ENCODE results near the gene TRIOBP. TPM values are rescaled to one million over a fixed set of nuclear protein-coding genes. Genes with fewer than 3 reads are reported as not detected.
A peak's percentile ranks its signal among the peaks of the same experiment; 100 is the strongest.

The TRIOBP gene
- total RNA-seq, 3 donors from 2014 or later (not counting 1 experiment from before 2014, with no cell fraction given) = 25.1 to 38.5 (median 25.8) TPM

GRCh38 chr22:37760152-37760551, 63.3 kb downstream of the TRIOBP start:
- no peaks in the 10 kb centered on the region for H3K27me3 ChIP-seq (ENCODE audit: control insufficient read depth, insufficient read depth, low read length)
- ATAC-seq (no peak), DNase-seq (no peak)
- peaks cover 49% of the 10 kb centered on the region for H3K36me3 ChIP-seq (ENCODE audit: control insufficient read depth, insufficient read depth, low read length)
- no peak overlapping the region for H3K27ac Mint-ChIP-seq
- no peaks in the 10 kb centered on the region for H3K36me3 Mint-ChIP-seq
- no peaks in the 10 kb centered on the region for H3K9me3 Mint-ChIP-seq
- H3K4me3 ChIP-seq (ENCODE audit: low read length) = no peak overlapping the region
- intact Hi-C loops (cut with micrococcal nuclease) = no loop called here
- H3K27ac ChIP-seq (ENCODE audit: low read length) = no peak overlapping the region
- H3K4me1 ChIP-seq (ENCODE audit: control insufficient read depth, insufficient read depth, low read length) = no peaks in the 10 kb centered on the region
- H3K9me3 ChIP-seq (ENCODE audit: control insufficient read depth, insufficient read depth, low read length) = no peaks in the 10 kb centered on the region
- no peak overlapping the region for H3K4me3 Mint-ChIP-seq
- TF ChIP-seq, protein P1, sequence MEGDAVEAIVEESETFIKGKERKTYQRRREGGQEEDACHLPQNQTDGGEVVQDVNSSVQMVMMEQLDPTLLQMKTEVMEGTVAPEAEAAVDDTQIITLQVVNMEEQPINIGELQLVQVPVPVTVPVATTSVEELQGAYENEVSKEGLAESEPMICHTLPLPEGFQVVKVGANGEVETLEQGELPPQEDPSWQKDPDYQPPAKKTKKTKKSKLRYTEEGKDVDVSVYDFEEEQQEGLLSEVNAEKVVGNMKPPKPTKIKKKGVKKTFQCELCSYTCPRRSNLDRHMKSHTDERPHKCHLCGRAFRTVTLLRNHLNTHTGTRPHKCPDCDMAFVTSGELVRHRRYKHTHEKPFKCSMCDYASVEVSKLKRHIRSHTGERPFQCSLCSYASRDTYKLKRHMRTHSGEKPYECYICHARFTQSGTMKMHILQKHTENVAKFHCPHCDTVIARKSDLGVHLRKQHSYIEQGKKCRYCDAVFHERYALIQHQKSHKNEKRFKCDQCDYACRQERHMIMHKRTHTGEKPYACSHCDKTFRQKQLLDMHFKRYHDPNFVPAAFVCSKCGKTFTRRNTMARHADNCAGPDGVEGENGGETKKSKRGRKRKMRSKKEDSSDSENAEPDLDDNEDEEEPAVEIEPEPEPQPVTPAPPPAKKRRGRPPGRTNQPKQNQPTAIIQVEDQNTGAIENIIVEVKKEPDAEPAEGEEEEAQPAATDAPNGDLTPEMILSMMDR (IDR thresholded peaks at IDR 0.05) = no peak
- H3K27me3 Mint-ChIP-seq (ENCODE audit: low read depth in 2 of 2) = no peaks in the 10 kb centered on the region
- WGBS (ENCODE audit: insufficient coverage) = 100% methylated on average over 2 of the region's 3 CpGs
- H3K4me1 Mint-ChIP-seq = no peaks in the 10 kb centered on the region

DNA sequence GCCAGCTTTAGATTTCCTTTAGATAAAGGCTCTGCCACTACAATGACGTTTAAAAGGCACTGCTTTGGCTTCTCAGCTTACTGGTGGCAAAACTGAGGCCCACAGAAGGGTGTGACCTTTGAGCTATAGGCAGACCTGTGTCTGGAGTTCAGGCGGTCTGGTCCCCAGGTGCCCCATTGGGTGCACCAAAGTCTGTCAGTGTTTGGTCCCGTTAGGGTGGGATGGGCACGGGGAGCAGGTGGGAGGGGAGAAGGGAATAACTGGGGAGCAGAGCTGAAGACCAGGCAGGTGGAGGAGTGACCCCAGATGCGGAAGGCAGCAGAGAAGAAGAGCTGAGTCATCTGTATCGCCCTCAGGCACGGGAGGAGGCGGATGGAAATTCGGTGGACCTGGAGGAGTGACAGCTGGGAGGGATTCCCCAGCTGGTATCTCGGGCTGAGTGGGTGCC, 65.6 kb downstream of the TRIOBP start:
- Histone ChIP-seq H3K27ac (ENCODE audit: low read length) (no peak overlapping the region), H3K27me3 (ENCODE audit: control insufficient read depth, insufficient read depth, low read length) (no peaks in the 10 kb centered on the region), H3K36me3 (ENCODE audit: control insufficient read depth, insufficient read depth, low read length) (peaks cover 39% of the 10 kb centered on the region), H3K4me3 (ENCODE audit: low read length) (no peak overlapping the region), H3K4me1 (ENCODE audit: control insufficient read depth, insufficient read depth, low read length) (no peaks in the 10 kb centered on the region), H3K9me3 (ENCODE audit: control insufficient read depth, insufficient read depth, low read length) (no peaks in the 10 kb centered on the region)
- intact Hi-C loops (cut with micrococcal nuclease) = no loop called here
- H3K9me3 Mint-ChIP-seq = no peaks in the 10 kb centered on the region
- WGBS (ENCODE audit: insufficient coverage) = 81% methylated on average over 10 of the region's 10 CpGs
- H3K36me3 Mint-ChIP-seq = no peaks in the 10 kb centered on the region
- H3K4me1 Mint-ChIP-seq = no peaks in the 10 kb centered on the region
- ATAC-seq (no peak), DNase-seq (no peak)
- no peak overlapping the region for H3K27ac Mint-ChIP-seq
- H3K4me3 Mint-ChIP-seq = no peak overlapping the region
- no peaks in the 10 kb centered on the region for H3K27me3 Mint-ChIP-seq (ENCODE audit: low read depth in 2 of 2)
- TF ChIP-seq, protein P1 (IDR thresholded peaks at IDR 0.05) = no peak

- no peaks in the 10 kb centered on the region for H3K4me1 Mint-ChIP-seq
- H3K4me3 Mint-ChIP-seq = no peak overlapping the region
- 98% methylated on average over 9 of the region's 9 CpGs for WGBS (ENCODE audit: insufficient coverage)
- Histone ChIP-seq H3K36me3 (ENCODE audit: control insufficient read depth, insufficient read depth, low read length) (peaks cover 34% of the 10 kb centered on the region), H3K27me3 (ENCODE audit: control insufficient read depth, insufficient read depth, low read length) (no peaks in the 10 kb centered on the region), H3K9me3 (ENCODE audit: control insufficient read depth, insufficient read depth, low read length) (no peaks in the 10 kb centered on the region), H3K4me3 (ENCODE audit: low read length) (no peak overlapping the region), H3K4me1 (ENCODE audit: control insufficient read depth, insufficient read depth, low read length) (no peaks in the 10 kb centered on the region), H3K27ac (ENCODE audit: low read length) (no peak overlapping the region)
- H3K9me3 Mint-ChIP-seq = no peaks in the 10 kb centered on the region
- no peaks in the 10 kb centered on the region for H3K27me3 Mint-ChIP-seq (ENCODE audit: low read depth in 2 of 2)
- intact Hi-C loops (cut with micrococcal nuclease) = no loop called here
- ATAC-seq = no peak
- no peak overlapping the region for H3K27ac Mint-ChIP-seq
- no peaks in the 10 kb centered on the region for H3K36me3 Mint-ChIP-seq
- TF ChIP-seq, protein P1 (IDR thresholded peaks at IDR 0.05) = no peak
- no peak for DNase-seq
These were observed 66.2 kb downstream of the TRIOBP start for GRCh38 chr22:37763012-37763411.

DNA sequence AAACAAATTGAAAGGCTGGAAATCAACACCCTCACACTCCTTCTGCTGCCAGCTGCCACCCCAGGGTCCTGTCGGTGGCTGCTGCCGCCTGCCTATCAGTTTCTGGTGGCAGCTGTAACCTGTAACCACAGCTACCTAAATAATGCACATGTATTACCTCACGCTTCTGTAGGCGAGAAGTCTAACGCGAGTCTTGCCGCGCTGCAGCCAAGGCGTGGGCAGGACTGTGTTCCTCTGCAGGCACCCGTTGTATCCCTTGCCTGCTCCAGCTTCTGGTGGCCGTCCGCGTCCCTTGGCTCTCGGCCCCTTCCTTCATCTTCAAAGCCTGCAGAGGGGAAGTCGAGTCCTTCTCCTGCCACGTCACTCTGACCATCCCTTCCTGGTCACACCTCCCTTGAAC, 66.8 kb downstream of the TRIOBP start:
- H3K27ac ChIP-seq (ENCODE audit: low read length) = no peak overlapping the region
- no peaks in the 10 kb centered on the region for H3K9me3 ChIP-seq (ENCODE audit: control insufficient read depth, insufficient read depth, low read length)
- no peaks in the 10 kb centered on the region for H3K27me3 ChIP-seq (ENCODE audit: control insufficient read depth, insufficient read depth, low read length)
- Mint-ChIP-seq H3K9me3 (no peaks in the 10 kb centered on the region), H3K4me1 (no peaks in the 10 kb centered on the region), H3K27me3 (ENCODE audit: low read depth in 2 of 2) (no peaks in the 10 kb centered on the region), H3K4me3 (no peak overlapping the region), H3K36me3 (no peaks in the 10 kb centered on the region), H3K27ac (peak overlapping the region in 1 of 2 donors; percentile 39)
- no peak for ATAC-seq
- H3K4me1 ChIP-seq (ENCODE audit: control insufficient read depth, insufficient read depth, low read length) = no peaks in the 10 kb centered on the region
- TF ChIP-seq, protein P1 (IDR thresholded peaks at IDR 0.05) = no peak
- no peak overlapping the region for H3K4me3 ChIP-seq (ENCODE audit: low read length)
- intact Hi-C loops (cut with micrococcal nuclease) = no loop called here
- peaks cover 30% of the 10 kb centered on the region for H3K36me3 ChIP-seq (ENCODE audit: control insufficient read depth, insufficient read depth, low read length)
- 85% methylated on average over 16 of the region's 16 CpGs for WGBS (ENCODE audit: insufficient coverage)
- DNase-seq = no peak

Measured in natural killer cell (primary cell).